Measurements from ENCODE around the gene CUL2. TPM values are rescaled to one million over a fixed set of nuclear protein-coding genes. Genes with fewer than 3 reads are reported as not detected.

CUL2 gene
- 48.4 TPM for polyA plus RNA-seq (ENCODE audit: insufficient read length)
- long read RNA-seq, donor 1, full-length matches to known transcripts, result 6 of 6 reads
- long read RNA-seq, donor 1, partial matches to known transcripts, result 0 of 6 reads
- long read RNA-seq, donor 1, other reads (novel, unspliced or antisense), result 0 of 6 reads
- long read RNA-seq, donor 2, full-length matches to known transcripts, result 4 of 4 reads
- long read RNA-seq, donor 2, partial matches to known transcripts, result 0 of 4 reads
- long read RNA-seq, donor 2, other reads (novel, unspliced or antisense), result 0 of 4 reads
- long read RNA-seq, donor 3, full-length matches to known transcripts, result 2 of 2 reads
- long read RNA-seq, donor 3, partial matches to known transcripts, result 0 of 2 reads
- long read RNA-seq, donor 3, other reads (novel, unspliced or antisense), result 0 of 2 reads
- long read RNA-seq, donor 4, result 0 reads
- long read RNA-seq, donor 5, full-length matches to known transcripts, result 8 of 8 reads
- long read RNA-seq, donor 5, partial matches to known transcripts, result 0 of 8 reads
- long read RNA-seq, donor 5, other reads (novel, unspliced or antisense), result 0 of 8 reads
- long read RNA-seq, donor 6, full-length matches to known transcripts, result 5 of 5 reads
- long read RNA-seq, donor 6, partial matches to known transcripts, result 0 of 5 reads
- long read RNA-seq, donor 6, other reads (novel, unspliced or antisense), result 0 of 5 reads
- long read RNA-seq, donor 7, full-length matches to known transcripts, result 7 of 7 reads
- long read RNA-seq, donor 7, partial matches to known transcripts, result 0 of 7 reads
- long read RNA-seq, donor 7, other reads (novel, unspliced or antisense), result 0 of 7 reads
- long read RNA-seq, donor 8, full-length matches to known transcripts, result 2 of 2 reads
- long read RNA-seq, donor 8, partial matches to known transcripts, result 0 of 2 reads
- long read RNA-seq, donor 8, other reads (novel, unspliced or antisense), result 0 of 2 reads

GRCh38 chr10:35090162-35090954, at the start of gene CUL2:
CUL2 (minus strand) TSS chr10:35090341; CDS start chr10:35071317, 19,024 bp downstream.
- DNase-seq, result peak; percentile 96

GRCh38 chr10:35136263-35136815, 46.2 kb upstream of the CUL2 start:
- no peak for DNase-seq

GRCh38 chr10:35135861-35136260, 45.7 kb upstream of the CUL2 start:
- no peak for DNase-seq

GRCh38 chr10:35133586-35133985, 43.4 kb upstream of the CUL2 start:
- no peak for DNase-seq

- no peak for DNase-seq
These were observed 42.6 kb upstream of the CUL2 start for GRCh38 chr10:35132727-35133126.

- DNase-seq, result no peak
These were observed 40.5 kb upstream of the CUL2 start for GRCh38 chr10:35130663-35131062.

- DNase-seq, result no peak
These were observed 39.1 kb upstream of the CUL2 start for GRCh38 chr10:35129185-35129674.

GRCh38 chr10:35127289-35127891, 37.2 kb upstream of the CUL2 start:
- DNase-seq, result peak; percentile 49

- DNase-seq, result peak; percentile 98
These were observed 36.6 kb upstream of the CUL2 start, which contains the start of gene CREM for GRCh38 chr10:35126530-35127288. CREM (plus strand) TSS chr10:35126846; CDS start chr10:35137836, 10,990 bp downstream.

- no peak for DNase-seq
These were observed 36.0 kb upstream of the CUL2 start for GRCh38 chr10:35126062-35126529.

GRCh38 chr10:35124540-35124939, 34.4 kb upstream of the CUL2 start:
- DNase-seq, result no peak

- no peak for DNase-seq
These were observed 29.2 kb upstream of the CUL2 start for GRCh38 chr10:35119378-35119777.

- no peak for DNase-seq
These were observed 22.4 kb upstream of the CUL2 start for GRCh38 chr10:35112571-35112970.

- DNase-seq, result no peak
These were observed 13.7 kb upstream of the CUL2 start for GRCh38 chr10:35103882-35104281.

- no peak for DNase-seq
These were observed 7.4 kb upstream of the CUL2 start for GRCh38 chr10:35097510-35097909.

GRCh38 chr10:35096312-35096711, 6.2 kb upstream of the CUL2 start:
- DNase-seq, result no peak

GRCh38 chr10:35092851-35093250, 2.7 kb upstream of the CUL2 start:
- no peak for DNase-seq

GRCh38 chr10:35091994-35092790, 2.1 kb upstream of the CUL2 start:
- no peak for DNase-seq

GRCh38 chr10:35089611-35090161, 455 bp downstream of the CUL2 start:
- peak; percentile 55 for DNase-seq

All from left kidney (tissue), 8 donors.